ENCODE results near the gene COL6A5.
"Not testable (repeated sequence)": the region's sequence is repeated elsewhere in the genome, so short reads cannot be mapped to it uniquely, and the experiment has no call there.

Gene COL6A5

DNA sequence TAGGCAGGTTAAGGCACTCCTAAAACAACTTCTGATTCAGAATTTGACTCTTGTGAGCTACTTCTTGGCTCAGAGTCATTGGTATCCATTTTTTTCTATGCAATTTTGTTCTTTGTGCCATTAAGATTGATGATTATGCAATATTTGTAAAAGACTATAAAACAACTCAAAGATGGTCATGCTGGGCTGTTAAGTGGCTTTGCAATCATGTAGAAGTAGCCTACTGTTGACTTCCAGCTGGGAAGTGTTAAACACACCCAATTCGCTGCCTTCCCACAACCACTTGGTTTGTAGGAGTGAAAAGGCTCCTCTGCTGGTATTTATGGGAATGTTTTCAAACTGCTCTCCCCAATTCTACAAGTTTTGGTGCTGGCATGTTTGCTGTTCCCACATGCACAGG lies 96.8 kb downstream of the COL6A5 start:
- no peak for DNase-seq (ENCODE audit: low read depth)

DNA sequence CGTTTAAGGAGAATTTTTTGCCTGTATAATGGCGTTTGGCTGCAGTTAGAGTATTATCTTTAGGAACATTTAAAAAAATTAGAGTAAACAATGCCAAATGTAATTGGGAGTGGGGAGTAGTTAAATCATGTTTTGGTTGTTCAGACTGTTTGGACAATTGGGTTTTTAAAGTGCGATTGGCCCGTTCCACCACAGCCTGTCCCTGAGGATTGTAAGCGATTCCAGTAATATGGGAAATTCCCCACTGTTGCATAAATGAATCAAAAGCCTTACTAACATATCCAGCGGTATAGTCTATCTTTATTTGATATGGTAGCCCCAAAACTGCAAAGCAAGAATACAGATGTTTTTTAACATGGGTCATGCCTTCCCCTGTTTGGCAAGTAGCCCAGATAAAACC lies 101.4 kb downstream of the COL6A5 start:
- DNase-seq (ENCODE audit: low read depth) = not testable (repeated sequence)

DNA sequence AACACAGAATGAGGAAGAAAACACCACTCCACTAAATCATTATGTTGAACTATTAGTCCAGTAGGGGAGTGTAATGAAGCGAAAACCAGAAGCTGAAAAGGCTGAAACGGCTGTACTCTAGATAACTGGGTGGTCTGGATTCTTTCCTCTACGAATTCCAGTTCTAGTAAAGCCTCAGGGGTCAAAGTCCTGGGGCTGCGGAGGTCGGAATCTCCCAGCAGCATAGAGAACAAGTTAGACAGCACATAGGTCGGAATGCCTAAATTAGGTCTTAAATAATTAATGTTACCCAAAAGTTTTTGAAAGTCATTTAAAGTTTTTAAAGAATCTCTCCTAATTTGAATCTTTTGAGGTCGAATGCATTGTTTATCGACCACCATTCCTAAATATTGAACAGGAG lies 102.7 kb downstream of the COL6A5 start:
- DNase-seq (ENCODE audit: low read depth) = not testable (repeated sequence)

DNA sequence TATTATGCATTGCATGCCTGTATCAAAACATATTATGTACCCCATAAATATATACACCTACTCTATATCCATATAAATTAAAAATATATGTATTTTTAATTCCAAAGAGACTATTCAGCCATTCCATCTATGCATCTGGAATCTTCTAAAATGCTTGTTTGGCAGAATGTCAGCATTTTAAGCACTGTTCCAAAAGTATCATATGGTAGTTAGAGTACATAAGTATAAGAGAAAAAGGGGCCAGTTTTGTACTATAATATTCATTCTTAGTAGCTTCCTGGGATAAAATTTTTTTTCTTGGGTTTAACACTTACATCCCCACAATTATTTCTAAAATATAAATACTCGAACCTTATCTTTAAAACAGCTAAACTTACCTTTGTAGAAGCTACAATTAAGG lies 111.1 kb downstream of the COL6A5 start:
- DNase-seq (ENCODE audit: low read depth) = no peak

DNA sequence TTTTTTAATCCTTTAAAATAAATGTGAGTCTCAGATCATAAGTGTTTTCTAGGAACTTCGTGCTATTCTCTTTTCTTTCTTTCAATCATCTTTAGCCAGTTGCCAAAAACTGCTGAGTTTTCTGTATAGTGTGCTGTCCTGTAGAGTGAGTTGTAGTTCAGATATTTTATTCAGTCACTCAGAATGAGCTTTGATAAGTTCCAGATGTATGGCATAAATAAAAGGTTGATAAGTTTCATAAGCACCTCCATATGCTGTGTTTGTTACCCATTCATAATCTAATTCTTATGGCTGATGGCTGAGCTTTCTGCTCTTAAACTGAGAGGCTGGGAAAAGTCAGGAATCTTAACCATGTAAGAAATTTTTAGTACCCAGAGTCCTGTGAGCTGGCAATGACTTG lies 112.2 kb downstream of the COL6A5 start:
- DNase-seq (ENCODE audit: low read depth) = no peak

DNA sequence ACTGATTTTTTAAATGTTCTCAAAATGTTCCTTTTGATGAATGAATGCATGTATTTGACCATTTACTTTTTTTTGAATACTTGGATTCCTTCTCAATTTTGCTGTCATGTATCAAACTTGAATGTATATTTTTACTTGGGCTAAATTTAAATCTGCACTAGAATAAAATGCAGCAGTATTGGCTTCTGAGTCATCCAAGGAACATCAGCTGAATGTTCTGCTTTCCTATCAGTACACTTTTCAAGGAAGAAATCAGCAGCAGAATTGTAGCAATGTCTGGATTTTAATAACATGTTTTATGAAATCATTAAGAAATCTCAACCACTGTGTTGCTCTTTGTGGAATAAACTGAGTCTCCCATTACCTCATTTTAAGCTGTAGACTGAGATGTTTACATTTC lies 114.5 kb downstream of the COL6A5 start:
- DNase-seq (ENCODE audit: low read depth) = no peak

DNA sequence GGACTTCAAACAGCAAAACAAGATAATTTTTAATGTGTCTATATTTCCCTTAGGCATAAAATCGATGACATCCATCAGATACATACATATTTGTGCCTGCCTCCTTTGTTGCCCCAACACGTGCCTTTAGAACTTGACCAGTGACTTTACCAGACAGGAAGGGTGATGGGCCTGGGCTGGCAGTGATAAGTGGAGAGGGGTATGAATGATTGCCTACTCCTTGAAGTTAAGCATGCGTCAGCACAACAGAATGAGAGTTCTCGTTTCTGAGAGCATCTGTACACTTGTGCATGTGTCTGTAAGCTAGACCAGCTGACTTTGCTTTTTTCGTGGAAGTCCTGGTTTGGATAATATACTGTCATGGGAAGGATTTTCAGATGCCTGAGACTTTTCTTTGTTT lies 116.6 kb downstream of the COL6A5 start:
- no peak for DNase-seq (ENCODE audit: low read depth)

DNA sequence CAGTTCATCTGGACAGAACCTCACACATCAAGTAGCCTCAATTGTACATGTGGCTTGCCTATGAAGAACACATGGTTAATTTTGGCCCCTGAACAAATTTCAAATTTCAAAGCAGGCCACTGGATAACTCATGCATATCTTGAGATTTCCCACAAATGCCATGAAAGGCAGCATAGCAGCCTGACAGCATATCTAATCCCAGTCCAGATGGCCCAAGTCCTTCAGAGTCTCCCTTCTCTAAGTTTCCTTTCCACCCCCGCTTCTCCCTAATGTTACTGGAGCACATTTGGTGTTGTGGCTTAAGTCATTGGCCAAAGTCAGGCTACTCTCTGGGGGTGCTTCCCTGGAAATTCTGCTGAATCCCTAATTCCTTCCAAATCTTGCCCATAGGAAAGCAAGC lies 117.7 kb downstream of the COL6A5 start:
- no peak for DNase-seq (ENCODE audit: low read depth)

DNA sequence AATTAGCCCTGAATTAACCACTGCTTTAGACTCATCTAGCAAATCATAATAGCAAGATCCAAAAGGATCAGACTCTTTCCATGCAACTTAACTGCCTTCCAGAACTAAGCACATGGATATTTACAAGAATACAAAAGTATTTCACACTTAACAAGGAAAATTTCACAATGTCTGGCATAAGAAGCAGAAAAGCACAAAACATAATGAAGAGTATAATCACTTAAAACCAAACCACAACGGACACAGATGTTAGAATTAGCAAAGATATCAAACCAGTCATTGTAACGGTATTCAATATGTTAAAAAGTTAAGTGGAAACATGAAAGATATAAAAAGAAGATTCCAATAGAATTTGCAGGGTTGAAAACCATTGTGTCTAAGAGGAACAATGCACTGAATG lies 120.0 kb downstream of the COL6A5 start:
- DNase-seq (ENCODE audit: low read depth) = no peak

DNA sequence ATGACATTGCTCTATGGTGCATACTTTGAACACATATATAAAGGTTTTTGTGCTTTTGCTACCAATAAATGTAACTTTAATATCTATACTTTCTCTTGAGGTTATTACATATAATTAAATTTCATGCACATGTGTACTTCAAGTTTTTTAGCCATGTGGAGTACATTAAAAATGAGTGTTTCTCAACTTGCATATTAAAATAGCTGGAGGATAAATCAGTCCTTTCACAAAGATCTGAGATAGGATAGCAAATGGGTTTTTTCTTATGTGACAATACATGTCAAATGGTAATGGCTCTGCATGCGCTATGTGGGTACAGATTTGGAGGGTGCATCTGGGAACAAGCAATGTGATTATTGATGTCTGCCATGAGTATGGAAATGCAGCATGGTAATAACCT lies 122.8 kb downstream of the COL6A5 start:
- no peak for DNase-seq (ENCODE audit: low read depth)

DNA sequence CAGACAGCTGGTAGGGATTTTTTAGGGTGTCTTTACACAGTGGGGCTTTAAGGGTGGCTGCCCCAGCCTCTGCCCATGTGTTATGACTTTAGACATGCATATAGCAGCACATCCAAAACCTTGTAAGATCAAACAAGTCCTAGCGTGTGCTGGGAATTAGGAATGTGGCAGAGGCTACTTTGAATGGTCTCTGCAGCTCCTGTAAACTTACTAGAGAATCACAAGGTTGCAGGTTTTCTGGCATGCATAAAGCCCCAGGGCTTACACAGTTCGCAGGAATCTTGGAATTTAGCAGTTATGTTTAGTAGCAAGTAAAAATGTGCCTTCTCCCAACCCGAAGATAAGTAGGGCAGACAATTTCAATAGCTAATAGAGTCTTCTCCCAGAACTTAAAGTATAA lies 124.7 kb downstream of the COL6A5 start:
- no peak for DNase-seq (ENCODE audit: low read depth)

DNA sequence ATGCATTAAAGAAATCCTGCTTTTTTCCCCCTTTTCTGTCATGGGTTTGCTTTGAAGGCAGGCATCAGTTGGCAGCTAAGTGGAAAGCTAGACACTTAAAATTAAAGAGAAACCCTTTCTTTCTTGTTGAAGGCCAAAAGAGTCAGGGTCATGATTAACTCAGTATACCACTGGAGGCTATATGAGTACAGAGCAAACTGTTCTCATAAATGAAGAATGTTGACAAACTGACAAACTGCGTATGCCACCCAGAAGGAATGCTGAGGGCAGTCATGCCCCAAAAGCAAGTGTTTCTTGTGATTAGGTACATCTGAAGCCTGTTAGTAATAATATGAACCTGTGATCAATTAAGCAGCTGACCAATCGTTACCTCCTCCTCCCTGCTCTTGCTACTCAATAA lies 127.9 kb downstream of the COL6A5 start:
- no peak for DNase-seq (ENCODE audit: low read depth)

DNA sequence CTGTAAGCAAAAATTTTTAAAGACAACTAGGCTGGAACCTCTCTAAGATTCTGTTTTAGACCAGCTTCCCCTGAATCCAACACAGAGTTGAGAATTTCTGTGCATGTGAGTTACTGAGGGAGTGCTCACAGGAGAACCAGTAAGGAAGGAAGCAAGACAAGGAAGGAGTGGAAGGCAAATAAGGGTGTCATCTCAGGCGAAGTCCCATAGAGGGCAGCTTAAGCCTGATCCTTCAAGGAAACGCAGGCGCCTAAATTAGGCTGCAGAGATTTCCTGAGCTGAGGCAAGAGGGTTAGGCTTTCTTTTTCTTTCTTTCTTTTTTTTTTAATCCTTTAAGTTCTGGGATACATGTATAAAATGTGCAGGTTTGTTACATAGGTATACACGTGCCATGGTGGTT lies 135.3 kb downstream of the COL6A5 start:
- DNase-seq (ENCODE audit: low read depth) = no peak

DNA sequence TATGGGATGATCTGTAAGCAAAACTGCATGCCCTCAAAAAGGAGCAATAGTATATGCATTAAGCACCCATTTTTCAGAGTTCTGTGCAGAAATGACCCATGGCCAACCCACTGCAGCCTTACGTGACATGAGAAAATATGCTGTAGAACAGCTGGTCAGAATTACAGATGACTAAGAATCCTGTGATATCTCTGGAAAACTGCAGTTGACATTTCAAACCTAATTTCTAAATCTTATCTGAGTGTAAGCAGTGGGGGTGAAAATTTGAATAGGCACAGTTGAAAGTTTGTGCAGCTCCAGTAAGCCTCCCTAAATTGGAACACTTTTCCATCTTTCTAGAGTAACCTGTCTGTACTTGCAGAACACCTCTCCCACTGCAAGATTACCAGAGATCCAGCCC lies 142.8 kb downstream of the COL6A5 start:
- no peak for DNase-seq (ENCODE audit: low read depth)

DNA sequence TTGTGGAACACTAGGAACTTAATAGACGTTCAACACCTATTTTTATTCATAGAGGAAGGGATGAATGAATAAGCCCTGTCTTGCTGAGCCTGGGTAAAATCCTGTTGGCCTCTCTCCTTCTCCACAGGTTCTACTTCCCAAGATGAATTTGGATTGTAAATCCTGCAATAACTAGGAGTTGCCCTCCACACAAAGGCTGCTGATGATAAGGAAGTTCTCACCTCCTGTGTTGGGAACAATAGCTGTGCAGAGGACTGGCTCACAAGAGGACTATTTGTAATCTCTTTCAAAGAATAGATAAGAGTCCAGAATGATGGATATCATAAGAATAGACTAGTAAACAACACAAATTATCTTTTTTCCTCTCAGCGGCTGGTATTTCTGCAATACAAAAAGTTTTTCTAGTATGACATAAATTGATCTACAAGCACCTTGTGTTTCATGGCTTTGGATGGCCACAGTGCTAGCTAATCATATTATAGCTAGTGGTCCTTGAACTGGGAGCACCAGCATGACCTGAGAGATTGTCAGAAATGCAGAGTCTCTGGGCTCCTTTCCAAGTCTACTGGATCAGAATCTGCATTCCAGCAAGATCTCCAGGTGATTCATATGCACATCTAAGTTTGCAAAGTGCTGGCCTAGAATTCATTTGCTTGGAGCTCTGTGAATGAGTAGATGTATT lies 143.4 kb downstream of the COL6A5 start:
- DNase-seq (ENCODE audit: low read depth) = no peak

DNA sequence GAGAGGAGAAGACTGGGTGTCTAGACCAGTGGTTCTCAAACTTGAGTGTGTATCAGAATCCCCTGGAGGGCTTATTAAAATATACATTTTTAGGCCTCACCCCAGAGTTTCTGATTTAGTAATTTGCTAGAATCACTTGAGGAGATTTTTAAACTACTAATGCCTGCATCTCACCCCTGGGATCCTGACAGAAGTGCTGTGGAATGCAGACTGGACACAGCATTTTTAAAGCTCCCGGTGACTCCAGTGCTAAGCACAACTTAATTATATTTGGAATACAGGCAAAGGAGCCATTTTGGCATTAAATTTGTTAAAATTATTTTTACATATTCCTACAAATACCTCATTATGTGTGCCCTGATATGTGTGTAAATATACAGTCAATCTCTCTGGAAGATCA lies 144.8 kb downstream of the COL6A5 start:
- no peak for DNase-seq (ENCODE audit: low read depth)

DNA sequence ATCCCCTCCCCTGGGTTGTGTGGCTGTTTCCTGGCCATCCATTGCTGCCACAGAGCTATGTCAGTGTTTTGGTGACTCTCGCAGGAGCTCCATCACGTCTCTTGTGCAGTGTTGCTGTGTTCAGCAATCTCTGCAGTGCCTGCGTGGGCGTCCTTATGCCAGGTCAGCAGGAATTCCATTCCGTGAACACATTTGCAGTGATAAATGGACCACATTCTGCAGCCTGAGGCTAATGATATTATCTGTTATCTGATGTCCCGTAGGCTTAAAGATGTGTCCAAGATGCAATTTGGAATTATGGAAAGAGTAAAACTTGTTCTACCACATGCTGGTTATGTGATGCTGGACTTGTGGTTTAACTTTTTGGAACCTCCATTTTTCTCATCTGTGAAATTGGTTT lies 146.0 kb downstream of the COL6A5 start:
- no peak for DNase-seq (ENCODE audit: low read depth)

DNA sequence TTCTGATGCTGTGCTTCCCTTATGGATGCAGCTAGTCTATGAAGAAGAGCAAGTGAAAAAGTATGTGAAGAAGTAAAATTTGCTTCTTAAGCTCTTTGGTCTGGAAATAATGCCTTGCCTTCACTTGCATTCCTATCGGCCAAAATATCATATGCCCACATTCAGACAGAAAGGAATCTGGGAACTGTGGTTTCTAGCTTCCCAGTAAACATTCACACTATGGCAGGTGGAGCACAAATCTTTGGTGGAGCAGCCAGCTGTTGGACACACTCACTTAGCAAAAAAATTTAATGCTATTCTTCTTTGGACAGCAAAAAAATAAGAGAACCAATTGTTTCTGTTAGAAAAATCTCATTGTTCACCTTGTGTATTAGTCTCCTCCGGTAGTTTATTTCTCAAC lies 159.2 kb downstream of the COL6A5 start:
- DNase-seq (ENCODE audit: low read depth) = no peak

DNA sequence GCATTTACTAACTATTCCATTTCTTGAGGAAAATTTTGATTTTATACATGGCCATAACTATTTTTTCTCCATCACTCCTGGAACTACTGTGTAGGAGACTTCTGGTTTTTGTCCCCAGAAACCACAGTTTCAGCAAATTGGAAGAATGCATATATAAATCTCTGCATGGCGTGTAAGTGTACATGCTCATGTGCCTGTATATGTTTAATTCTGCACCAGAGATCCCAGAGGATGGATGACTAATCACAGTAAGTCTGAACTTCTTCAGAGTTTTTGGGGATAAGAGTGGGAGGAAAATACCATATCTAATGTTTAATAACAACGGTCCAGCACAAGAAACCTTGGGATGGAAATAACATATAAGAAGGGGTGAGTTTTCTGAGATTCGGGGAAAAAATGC lies 160.6 kb downstream of the COL6A5 start:
- DNase-seq (ENCODE audit: low read depth) = no peak

DNA sequence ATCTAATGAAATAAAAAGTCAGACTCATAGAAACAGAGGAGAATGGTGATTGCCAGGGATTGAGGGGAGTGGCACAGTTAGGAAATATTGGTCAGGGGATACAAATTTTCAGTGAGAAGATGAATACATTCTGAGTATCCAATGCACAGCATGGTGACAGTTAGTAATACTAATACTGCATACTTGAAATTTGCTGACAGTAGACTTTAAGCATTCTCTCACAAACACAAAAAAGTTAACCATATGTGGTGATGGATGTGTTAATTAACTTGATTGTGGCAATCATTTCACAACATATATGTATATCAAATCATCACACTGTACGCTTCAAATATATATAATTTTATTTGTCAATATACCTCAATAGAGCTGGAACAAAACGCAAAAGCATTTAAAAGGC lies 162.3 kb downstream of the COL6A5 start:
- no peak for DNase-seq (ENCODE audit: low read depth)

DNA sequence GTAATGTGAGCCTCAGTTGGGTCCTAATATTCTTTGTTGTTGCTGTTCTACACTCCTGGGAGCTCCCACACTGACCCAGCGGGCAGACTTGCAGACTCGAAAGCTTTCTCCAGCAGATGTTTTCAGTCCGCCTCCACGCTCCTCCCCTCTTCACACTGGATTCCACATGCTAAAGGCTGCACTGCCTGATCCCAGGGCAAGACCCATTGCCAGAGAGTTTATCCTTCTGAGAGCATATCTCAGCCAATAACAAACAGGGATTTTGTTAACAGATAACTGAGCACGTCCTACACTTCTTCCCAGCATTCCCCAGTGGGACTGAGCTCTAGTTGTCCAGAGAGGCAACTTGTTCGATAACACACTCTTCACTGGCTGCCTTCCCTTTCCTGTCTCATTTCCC lies 163.5 kb downstream of the COL6A5 start:
- no peak for DNase-seq (ENCODE audit: low read depth)

DNA sequence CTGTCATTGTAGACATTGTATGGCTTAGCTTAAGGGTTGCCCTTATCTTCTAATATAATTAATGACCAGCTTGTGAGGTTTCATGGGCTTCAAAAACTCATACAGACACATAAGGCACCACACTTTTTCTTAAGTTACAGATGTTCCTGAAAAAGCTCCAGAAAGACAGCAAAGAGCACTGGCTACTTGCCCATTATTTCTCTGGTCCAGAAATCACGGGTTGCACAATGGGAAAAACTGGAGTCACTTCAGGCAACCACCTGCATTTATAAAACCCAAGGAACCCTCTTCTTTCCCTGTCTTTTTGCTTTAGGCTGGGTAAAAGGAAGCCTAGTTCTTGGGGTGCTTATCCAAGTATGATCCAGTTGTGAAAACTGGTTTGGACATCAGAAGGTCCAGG lies 169.2 kb downstream of the COL6A5 start:
- no peak for DNase-seq (ENCODE audit: low read depth)

DNA sequence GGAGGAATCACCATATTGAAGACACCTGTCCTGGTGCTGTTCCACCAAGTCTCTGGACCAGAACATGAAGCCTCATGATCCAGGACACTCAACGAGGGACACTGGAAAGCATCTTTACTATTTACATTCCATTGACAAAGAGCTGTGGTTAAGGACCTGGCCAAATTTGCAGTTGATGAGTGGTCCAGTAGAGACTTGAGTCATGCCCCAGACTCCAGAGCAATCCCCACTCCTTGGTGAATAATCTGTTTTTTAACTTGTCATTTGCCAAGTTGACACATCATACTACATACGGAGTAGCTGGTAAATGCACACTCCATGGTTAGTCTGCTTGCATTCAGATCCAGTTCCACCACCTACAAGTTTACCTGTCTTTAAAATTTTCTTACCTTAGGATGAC lies 170.3 kb downstream of the COL6A5 start:
- DNase-seq (ENCODE audit: low read depth) = no peak

DNA sequence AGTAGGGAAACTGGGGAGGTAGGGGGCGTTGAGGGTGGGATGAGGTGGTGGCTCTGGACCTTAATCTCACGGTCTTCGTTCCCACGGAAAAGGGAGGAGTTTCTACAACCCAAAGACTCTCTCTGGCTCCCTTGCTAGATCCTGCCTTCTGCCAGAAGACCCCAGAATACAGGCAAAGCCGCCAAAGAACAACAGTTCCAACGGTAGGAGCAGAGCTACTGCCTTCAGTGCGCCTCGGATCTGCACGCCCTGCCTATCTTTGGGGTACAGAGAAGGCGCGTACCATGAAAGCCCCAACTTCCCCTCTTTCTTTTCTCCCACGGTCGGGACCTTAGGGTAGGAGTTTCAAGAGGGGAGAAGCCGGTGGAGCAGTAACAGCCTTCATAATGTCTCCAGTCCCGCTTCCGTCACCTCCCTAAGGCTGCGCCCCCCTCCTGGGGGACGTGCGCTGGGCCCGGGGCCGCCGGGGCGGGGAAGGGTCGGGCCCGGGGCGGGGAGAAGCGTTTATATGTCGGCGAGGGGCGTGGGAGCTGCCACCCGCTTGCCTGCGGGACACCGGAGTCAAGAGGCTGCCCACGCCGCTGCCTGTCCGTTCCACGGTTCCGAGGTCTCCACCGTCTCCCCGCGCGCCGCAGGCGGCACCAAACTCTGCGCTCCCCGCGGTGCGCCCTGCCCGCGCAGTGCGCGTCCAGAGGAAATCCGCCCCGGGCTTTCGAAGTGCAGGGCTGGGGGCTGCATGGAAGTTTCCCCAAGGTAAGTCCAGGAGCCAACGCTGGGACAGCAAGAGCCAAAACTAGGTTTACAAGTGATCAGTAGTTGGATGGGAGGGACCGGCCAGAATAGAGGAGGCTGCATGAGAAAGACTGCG lies 171.4 kb downstream of the COL6A5 start, which contains the start of gene COL6A6:
Gene COL6A6 (plus strand): TSS at position 533 of the 868 bp plus-strand sequence. CDS start 43,188 bp downstream, outside the sequence.
- no peak for DNase-seq (ENCODE audit: low read depth)

Data from activated T-cell treated with anti-CD3 and anti-CD28 coated beads for 24 hours (primary cell).